Esophagus muscularis mucosa (tissue), 4 donors: ENCODE measurements around the gene LRRN2. TPM values are rescaled to one million over a fixed set of nuclear protein-coding genes. Genes with fewer than 3 reads are reported as not detected.

Experiments
- DNase-seq: peaks from one replicate; pipeline ENCODE4 v3.0.0-alpha.2; 2017; ENCODE audit errors: extremely low spot score
- H3K27ac ChIP-seq, 4 donors: fragments of 200-600 bp; sonication (generic); replicated peaks in 1 of 4; 1 replicate in 3 of 4; 2 replicates in 1 of 4; pipeline ENCODE4 v1.5.1; 2016 to 2019; ENCODE audit warnings: mild to moderate bottlenecking in 1 of 4
- H3K27me3 ChIP-seq, 4 donors: fragments of 200-600 bp; sonication (generic); one replicate each; pipeline versions ENCODE4 v1.5.1 to v1.6.0; 2016 to 2019
- H3K36me3 ChIP-seq, 4 donors: fragments of 200-600 bp; sonication (generic); one replicate each; pipeline ENCODE4 v1.5.1; 2016 to 2019
- H3K4me1 ChIP-seq, 4 donors: fragments of 200-600 bp; sonication (generic); one replicate each; pipeline ENCODE4 v1.5.1; 2016 to 2019
- H3K4me3 ChIP-seq, 4 donors: fragments of 200-600 bp; sonication (generic); 1 replicate in 2 of 4; 2 replicates in 2 of 4; pipeline ENCODE4 v1.5.1; 2016 to 2019; ENCODE audit warnings: mild to moderate bottlenecking in 4 of 4, moderate library complexity in 1 of 4
- H3K9me3 ChIP-seq, 4 donors: fragments of 200-600 bp; sonication (generic); 1 replicate in 3 of 4; 2 replicates in 1 of 4; pipeline ENCODE4 v1.5.1; 2016 to 2019
- CTCF ChIP-seq, 3 experiments: fragments of 200-600 bp in 2 of 3; fragments of 450-650 bp in 1 of 3; sonication (generic) in 2 of 3; IDR thresholded peaks; one replicate each; pipeline ENCODE4 v1.5.1; 2017 to 2019; ENCODE audit warnings: antibody characterized with exemption in 3 of 3, mild to moderate bottlenecking in 2 of 3, moderate library complexity in 1 of 3
- EP300 ChIP-seq: sonication (generic); formaldehyde crosslinking; IDR thresholded peaks from one replicate; pipeline ENCODE4 v1.6.1; 2017; ENCODE audit warnings: antibody characterized with exemption
- POLR2A ChIP-seq: fragments of 450-650 bp; IDR thresholded peaks from one replicate; pipeline ENCODE4 v1.6.1; 2017; ENCODE audit warnings: antibody characterized with exemption, moderate library complexity, mild to moderate bottlenecking, low read depth
- POLR2AphosphoS5 ChIP-seq, 2 donors: sonication (generic); formaldehyde crosslinking; IDR thresholded peaks; one replicate each; pipeline ENCODE4 v1.6.1; 2017; ENCODE audit warnings: antibody characterized with exemption in 2 of 2
- WGBS: methylation state at CpG from one replicate; pipeline ENCODE4 v1.1.5; 2018; 5-methylcytosine and 5-hydroxymethylcytosine counted together
- intact Hi-C: fragments of 100-400 bp; cut with DNase I; formaldehyde crosslinking; loops from one replicate; pipeline ENCODE4 v1.15.1; 2023
- total RNA-seq, 4 donors: library from RNA; depleted of rRNA; stranded (reverse); fragments of >200 nt; gene quantifications; one replicate each; pipeline versions ENCODE4 v1.1.0 to v1.2.1, GENCODE V29; 2016

LRRN2 gene
- total RNA-seq, 4 donors from 2014 or later: 3.6 to 15.2 (median 5.0) TPM

GRCh38 chr1:204623894-204624361 is 61.6 kb downstream of the LRRN2 start:
- Histone ChIP-seq H3K27me3 (no peaks in the 10 kb centered on the region), H3K9me3 (no peaks in the 10 kb centered on the region), H3K4me1 (peaks cover 6 to 42% (median 23%) of the 10 kb centered on the region in 4 donors), H3K36me3 (peaks cover 0 to 4% (median 1%) of the 10 kb centered on the region in 4 donors), H3K27ac (no peak overlapping the region), H3K4me3 (no peak overlapping the region)
- TF ChIP-seq POLR2AphosphoS5 (IDR thresholded peaks at IDR 0.05) (no peak), EP300 (no peak), POLR2A (no peak), CTCF (IDR thresholded peaks at IDR 0.05) (no peak)
- WGBS: 75% methylated on average over 2 of the region's 3 CpGs
- DNase-seq: no peak
- intact Hi-C loops: no loop called here

GRCh38 chr1:204623365-204623893 is 62.1 kb downstream of the LRRN2 start:
- Histone ChIP-seq H3K36me3 (peaks cover 0 to 9% (median 4%) of the 10 kb centered on the region in 4 donors), H3K27ac (no peak overlapping the region), H3K9me3 (no peaks in the 10 kb centered on the region), H3K4me1 (peaks cover 6 to 42% (median 23%) of the 10 kb centered on the region in 4 donors), H3K4me3 (no peak overlapping the region), H3K27me3 (no peaks in the 10 kb centered on the region)
- DNase-seq: no peak
- intact Hi-C loops: no loop called here
- TF ChIP-seq EP300 (no peak), POLR2A (no peak), CTCF (IDR thresholded peaks at IDR 0.05) (no peak), POLR2AphosphoS5 (IDR thresholded peaks at IDR 0.05) (no peak)
- WGBS: 60% methylated on average over 8 of the region's 8 CpGs

GRCh38 chr1:204621996-204622395 is 63.5 kb downstream of the LRRN2 start:
- 72% methylated on average over 3 of the region's 4 CpGs for WGBS
- peaks cover 0 to 16% (median 7%) of the 10 kb centered on the region in 4 donors for H3K36me3 ChIP-seq
- DNase-seq: no peak
- H3K27ac ChIP-seq: no peak overlapping the region
- no peak overlapping the region for H3K4me3 ChIP-seq
- H3K4me1 ChIP-seq: peaks cover 6 to 31% (median 12%) of the 10 kb centered on the region in 4 donors
- no peaks in the 10 kb centered on the region for H3K9me3 ChIP-seq
- no peaks in the 10 kb centered on the region for H3K27me3 ChIP-seq
- intact Hi-C loops: no loop called here
- no peak for TF ChIP-seq EP300
- TF ChIP-seq POLR2AphosphoS5 (IDR thresholded peaks at IDR 0.05): no peak
- TF ChIP-seq POLR2A: no peak
- no peak for TF ChIP-seq CTCF (IDR thresholded peaks at IDR 0.05)

GRCh38 chr1:204621396-204621795 is 64.1 kb downstream of the LRRN2 start:
- no peaks in the 10 kb centered on the region for H3K9me3 ChIP-seq
- H3K27me3 ChIP-seq: no peaks in the 10 kb centered on the region
- WGBS: 71% methylated on average over 3 of the region's 3 CpGs
- H3K4me1 ChIP-seq: peaks cover 6 to 29% (median 12%) of the 10 kb centered on the region in 4 donors
- intact Hi-C loops: no loop called here
- no peak overlapping the region for H3K4me3 ChIP-seq
- TF ChIP-seq CTCF (IDR thresholded peaks at IDR 0.05): no peak
- no peak for TF ChIP-seq EP300
- TF ChIP-seq POLR2AphosphoS5 (IDR thresholded peaks at IDR 0.05): no peak
- no peak for TF ChIP-seq POLR2A
- no peak overlapping the region for H3K27ac ChIP-seq
- DNase-seq: no peak
- H3K36me3 ChIP-seq: peaks cover 0 to 16% (median 7%) of the 10 kb centered on the region in 4 donors

- Histone ChIP-seq H3K27me3 (no peaks in the 10 kb centered on the region), H3K9me3 (no peaks in the 10 kb centered on the region), H3K36me3 (peaks cover 0 to 19% (median 8%) of the 10 kb centered on the region in 4 donors), H3K4me3 (no peak overlapping the region), H3K4me1 (peaks cover 2 to 24% (median 10%) of the 10 kb centered on the region in 4 donors), H3K27ac (no peak overlapping the region)
- intact Hi-C loops: no loop called here
- no peak for TF ChIP-seq POLR2A
- TF ChIP-seq EP300: no peak
- TF ChIP-seq POLR2AphosphoS5 (IDR thresholded peaks at IDR 0.05): no peak
- no peak for TF ChIP-seq CTCF (IDR thresholded peaks at IDR 0.05)
- 92% methylated on average over 12 of the region's 13 CpGs for WGBS
- DNase-seq: no peak
Observed at GRCh38 chr1:204619721-204620120, 65.8 kb downstream of the LRRN2 start.
